Measurements from ENCODE around the gene CRYAB.

GRCh38 chr11:111870113-111870512 is 41.5 kb downstream of the CRYAB start:
- TF ChIP-seq, protein P1, sequence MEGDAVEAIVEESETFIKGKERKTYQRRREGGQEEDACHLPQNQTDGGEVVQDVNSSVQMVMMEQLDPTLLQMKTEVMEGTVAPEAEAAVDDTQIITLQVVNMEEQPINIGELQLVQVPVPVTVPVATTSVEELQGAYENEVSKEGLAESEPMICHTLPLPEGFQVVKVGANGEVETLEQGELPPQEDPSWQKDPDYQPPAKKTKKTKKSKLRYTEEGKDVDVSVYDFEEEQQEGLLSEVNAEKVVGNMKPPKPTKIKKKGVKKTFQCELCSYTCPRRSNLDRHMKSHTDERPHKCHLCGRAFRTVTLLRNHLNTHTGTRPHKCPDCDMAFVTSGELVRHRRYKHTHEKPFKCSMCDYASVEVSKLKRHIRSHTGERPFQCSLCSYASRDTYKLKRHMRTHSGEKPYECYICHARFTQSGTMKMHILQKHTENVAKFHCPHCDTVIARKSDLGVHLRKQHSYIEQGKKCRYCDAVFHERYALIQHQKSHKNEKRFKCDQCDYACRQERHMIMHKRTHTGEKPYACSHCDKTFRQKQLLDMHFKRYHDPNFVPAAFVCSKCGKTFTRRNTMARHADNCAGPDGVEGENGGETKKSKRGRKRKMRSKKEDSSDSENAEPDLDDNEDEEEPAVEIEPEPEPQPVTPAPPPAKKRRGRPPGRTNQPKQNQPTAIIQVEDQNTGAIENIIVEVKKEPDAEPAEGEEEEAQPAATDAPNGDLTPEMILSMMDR (IDR thresholded peaks at IDR 0.05; ENCODE audit: low read depth, low read length, missing input control): no peak
- TF ChIP-seq ZBTB33 (IDR thresholded peaks at IDR 0.05) (no peak), MAX (IDR thresholded peaks at IDR 0.05) (no peak), GABPA (IDR thresholded peaks at IDR 0.05 in 1 of 2, conservative IDR thresholded peaks at IDR 0.05 in 1 of 2) (no peak), YY1 (IDR thresholded peaks at IDR 0.05) (no peak), JUND (IDR thresholded peaks at IDR 0.05) (no peak), TAF1 (conservative IDR thresholded peaks at IDR 0.05) (no peak), NR2F2 (IDR thresholded peaks at IDR 0.05) (no peak), HNF4A (conservative IDR thresholded peaks at IDR 0.05) (no peak), SP1 (IDR thresholded peaks at IDR 0.05) (no peak), RAD21 (IDR thresholded peaks at IDR 0.05) (no peak), EGR1 (IDR thresholded peaks at IDR 0.05; ENCODE audit: low read depth in 2 of 2) (no peak)
- TF ChIP-seq, protein P2, sequence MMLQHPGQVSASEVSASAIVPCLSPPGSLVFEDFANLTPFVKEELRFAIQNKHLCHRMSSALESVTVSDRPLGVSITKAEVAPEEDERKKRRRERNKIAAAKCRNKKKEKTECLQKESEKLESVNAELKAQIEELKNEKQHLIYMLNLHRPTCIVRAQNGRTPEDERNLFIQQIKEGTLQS (IDR thresholded peaks at IDR 0.05): no peak
